Middle frontal gyrus (tissue), 1 donor: ENCODE measurements around the gene UBR2.
"Not testable (repeated sequence)": the region's sequence is repeated elsewhere in the genome, so short reads cannot be mapped to it uniquely, and the experiment has no call there.

ENCODE experiments used
- DNase-seq: peaks from one replicate; pipeline ENCODE4 v3.0.0-alpha.2; 2015; ENCODE audit warnings: low spot score; ENCODE audit errors: extremely low spot score

The UBR2 gene

GRCh38 chr6:42555477-42556457 is 8.1 kb upstream of the UBR2 start:
- DNase-seq, result no peak

DNA sequence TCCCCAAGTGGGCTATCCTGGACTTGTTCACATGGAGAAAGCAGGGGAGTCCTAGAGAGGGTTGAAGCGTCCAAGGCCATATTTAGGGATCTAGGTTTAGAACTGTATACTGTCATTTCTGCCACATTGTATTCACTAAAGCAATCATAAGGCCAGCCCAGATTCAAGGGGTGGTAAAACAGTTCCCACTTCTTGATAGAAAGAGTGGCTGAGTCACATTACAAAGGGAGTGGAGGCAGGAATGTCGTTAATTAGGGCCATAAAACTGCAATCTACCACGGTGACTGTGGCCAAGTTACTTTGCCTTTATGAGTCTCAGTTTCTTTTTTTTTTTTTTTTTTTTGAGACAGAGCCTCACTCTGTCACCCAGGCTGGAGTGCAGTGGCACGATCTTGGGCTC is 7.4 kb upstream of the UBR2 start:
- no peak for DNase-seq

GRCh38 chr6:42559276-42559675 is 4.6 kb upstream of the UBR2 start:
- DNase-seq, result not testable (repeated sequence)

- no peak for DNase-seq
Measured at GRCh38 chr6:42561986-42562385, 1.8 kb upstream of the UBR2 start.

DNA sequence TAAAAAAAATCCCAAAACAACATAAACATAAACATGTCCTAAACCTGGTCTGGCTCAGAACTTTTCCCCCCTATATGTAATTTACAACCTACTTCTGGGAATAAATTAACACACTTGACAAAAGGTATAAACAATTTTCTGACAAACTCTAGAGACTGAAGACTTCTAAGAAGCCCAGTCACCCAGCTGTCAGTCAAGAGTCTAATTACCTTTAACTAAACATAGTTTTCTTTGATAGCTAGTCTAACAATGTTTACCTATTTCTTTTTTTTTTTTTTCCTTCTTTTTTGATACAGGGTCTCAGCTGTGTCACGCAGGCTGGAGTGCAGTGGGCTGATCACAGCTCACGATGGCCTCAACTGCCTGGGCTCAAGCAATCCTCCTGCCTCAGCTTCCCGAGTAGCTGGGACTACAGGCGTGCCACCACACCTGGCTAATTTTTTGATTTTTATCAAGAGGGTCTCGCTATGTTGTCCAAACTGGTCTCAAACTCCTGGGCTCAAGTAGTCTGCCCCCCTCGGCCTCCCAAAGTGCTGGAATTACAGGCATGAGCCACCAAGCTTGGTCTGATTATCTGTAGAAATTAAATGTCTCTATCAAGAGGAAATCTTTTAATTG is 932 bp upstream of the UBR2 start:
- no peak for DNase-seq

DNA sequence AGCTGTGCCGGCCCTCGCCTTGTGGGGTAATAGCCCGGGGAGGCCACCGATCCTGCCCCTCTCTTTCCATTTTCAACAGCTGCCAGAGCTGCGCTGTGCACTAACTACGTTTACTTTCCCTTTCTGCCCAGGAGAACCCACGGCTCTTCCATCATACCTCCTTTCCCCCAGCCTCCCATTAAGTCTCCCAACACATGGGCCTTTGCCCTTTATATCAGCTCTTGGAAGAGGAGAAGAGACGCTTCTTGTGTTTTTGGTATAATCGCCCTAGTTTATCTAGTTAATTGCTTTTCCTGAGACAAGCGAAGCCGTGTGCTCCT is 637 bp downstream of the UBR2 start:
- no peak for DNase-seq

- no peak for DNase-seq
Measured at GRCh38 chr6:42565823-42566613, 2.2 kb downstream of the UBR2 start.

DNA sequence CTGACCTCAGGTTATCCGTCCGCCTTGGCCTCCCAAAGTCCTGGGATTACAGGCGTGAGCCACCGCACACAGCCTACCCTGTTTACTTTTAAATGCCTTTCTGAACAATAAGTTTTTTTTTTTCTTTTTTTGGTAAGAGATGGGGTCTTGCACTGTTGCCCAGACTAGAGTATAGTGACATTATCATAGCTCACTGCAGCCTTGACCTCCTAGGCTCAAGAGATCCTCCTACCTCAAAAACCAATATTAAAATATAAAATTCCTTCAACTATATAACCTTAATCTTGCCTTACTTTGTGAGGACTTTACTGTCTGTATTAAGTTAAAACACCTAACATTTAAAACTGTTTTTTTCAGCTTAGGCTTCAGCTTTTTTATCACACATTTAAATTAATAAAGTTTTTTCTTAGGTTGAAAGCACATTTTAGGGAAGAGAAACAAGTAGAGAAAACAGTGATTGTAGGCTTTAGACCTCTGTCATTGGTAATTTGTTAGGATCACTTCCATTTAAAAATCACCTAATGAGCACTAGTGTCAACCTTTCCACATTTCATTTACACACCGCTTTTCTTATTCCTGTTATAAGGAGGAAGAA is 2.9 kb downstream of the UBR2 start:
- no peak for DNase-seq

DNA sequence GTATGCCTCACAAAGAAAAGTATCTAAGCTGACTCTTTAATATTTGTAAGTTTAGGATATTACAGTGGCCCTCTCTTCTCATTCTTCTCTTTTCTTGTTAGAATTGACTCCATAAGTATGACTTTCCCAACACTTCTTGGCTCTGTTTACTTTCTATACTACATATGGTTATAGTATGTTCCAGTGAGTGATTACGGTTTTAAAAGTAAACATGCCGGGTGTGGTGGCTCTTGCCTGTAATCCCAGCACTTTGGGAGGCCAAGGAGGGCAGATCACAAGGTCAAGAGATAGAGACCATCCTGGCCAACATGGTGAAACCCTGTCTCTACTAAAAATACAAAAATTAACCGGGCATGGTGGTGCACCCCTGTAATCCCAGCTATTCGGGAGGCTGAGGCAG is 3.4 kb downstream of the UBR2 start:
- not testable (repeated sequence) for DNase-seq

DNA sequence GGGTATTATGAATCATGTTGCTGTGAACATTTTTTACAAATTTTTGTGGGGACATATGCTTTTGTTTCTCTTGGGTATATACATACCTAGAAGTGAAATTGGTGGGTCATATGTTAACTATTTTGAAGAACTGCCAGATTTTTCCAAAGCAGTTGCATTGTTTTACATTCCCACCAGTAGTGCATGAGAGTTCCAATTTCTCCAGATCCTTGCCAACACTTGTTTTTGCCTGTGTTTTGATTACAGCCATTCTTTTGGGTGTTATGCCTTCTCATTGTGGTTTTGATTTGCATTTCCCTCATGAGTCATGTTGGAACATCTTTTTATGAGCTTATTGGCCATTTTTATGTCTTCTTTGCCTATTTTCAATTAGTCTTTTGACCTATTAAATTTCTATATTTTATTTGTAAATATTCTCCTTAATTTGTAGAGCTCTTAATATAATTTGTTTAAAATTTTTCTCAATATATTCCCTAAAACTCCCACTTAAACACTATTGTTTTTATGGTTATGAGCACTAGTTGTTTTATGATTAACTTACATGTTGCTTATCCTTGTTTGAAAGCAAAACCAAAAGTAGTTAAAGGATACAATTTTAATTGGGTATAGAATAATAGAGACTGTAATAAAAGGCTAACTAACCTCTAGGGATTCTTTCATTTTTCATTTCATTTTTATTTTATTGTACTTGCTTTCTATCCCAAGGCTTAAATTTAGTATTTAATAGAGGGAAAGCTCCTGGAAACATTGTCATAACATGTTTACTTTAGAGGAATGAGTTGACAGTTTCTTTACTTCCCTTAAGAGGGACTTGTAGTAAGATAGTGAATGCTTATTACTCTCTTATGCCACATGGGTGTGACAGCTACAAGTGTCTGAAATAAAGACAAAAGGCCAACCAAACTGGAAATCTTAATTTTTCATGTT is 5.5 kb downstream of the UBR2 start:
- no peak for DNase-seq

DNA sequence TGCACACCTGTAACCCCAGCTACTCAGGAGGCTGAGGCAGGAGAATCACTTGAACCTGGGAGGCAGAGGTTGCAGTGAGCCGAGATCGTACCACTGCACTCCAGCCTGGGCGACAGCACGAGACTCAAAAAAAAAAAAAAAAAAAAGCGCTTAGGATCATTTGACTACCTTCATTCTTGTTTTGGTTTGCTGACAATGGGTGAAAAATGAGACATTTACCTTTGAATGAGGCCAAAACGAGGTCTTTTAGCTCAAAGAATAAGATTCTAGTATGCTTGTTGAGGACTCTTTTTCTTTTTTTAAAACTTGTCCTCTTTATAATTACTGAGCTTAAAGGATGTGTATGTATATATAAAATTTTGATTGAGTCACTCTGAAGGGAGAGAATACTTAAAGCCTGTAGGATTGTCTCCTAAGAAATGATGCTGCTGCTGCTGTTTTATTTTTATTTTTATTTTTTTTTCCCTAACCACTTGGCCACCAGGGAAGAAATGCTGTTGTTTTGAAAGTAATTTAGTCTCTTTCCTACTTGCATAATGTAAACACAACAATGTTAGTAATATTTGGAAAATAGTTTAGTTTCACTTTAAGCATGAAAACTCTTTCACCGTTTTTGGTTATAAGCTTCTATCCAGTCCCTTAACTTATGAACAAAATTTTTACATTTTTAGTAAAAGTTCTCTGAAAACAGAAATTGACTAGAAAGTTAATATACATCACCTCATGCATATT is 7.9 kb downstream of the UBR2 start:
- no peak for DNase-seq

- DNase-seq, result no peak
Measured at GRCh38 chr6:42572523-42572922, 8.7 kb downstream of the UBR2 start.

DNA sequence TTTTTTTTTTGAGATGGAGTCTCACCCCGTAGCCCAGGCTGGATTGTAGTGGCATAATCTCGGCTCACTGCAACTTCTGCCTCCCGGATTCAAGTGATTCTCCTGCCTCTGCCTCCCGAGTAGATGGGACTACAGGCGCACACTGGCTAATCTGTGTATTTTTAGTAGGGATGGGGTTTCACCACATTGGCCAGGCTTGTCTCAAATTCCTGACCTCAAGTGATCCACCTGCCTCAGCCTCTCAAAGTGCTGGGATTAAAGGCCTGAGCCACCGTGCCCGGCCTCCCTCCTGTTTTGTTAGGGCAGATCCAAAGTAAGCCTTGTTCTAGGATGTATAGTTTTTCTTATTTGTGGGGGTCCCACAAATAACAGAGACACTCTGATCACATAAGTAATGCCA is 12.7 kb downstream of the UBR2 start:
- DNase-seq, result not testable (repeated sequence)

DNA sequence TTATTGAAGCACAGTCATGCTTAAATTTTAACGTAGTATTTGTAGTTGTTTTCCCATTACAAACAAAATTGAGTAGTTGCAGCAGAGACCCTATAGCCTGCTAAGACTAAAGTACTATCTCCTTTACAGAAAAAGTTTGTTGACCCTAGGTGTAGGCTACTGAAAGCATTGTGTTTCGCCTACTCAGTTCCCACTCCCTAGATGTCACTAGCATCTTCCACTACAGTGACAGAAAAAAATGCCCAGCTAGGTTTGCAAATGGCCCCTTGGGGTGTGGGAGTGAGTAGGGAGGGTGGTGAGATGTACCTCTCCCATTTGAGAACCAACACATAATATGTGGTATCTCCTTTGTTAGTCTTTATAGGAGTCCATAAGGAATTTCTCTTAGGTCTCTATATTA is 34.5 kb downstream of the UBR2 start:
- no peak for DNase-seq

GRCh38 chr6:42599558-42599957 is 35.7 kb downstream of the UBR2 start:
- no peak for DNase-seq

DNA sequence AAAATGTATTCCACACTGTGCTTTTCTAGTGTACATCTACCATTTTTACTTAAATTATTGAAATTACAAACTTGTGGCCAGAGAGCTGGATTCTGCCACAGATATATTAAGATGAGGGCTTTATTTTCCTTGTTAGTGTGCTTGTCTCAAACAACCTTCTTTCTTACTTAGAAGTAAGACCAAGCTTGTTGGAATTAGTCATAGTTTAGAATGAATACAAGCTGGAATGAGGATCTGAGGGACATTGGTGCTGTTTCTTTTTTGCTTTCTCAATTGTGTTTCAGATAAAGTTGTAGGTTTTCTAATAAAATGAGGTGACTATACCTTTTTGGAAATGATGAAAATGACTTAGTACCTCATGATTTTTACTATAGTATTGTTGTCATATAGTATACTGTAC is 40.3 kb downstream of the UBR2 start:
- DNase-seq, result no peak

DNA sequence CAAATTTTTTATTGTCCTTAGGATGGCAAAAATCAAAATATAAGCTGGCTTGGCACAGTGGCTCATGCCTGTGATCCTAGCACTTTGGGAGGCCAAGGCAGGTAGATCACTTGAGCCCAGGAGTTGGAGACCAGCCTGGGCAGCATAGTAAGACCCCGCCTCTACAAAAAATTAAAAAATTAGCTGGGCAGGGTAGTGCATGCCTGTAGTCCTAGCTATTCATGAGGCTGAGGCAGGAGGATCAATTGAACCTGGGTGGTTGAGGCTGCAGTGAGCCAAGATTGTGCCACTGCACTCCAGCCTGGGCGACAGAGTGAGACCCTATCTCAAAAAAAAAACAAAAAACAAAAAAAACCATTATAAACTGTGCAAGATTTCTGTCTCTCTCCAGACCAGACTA is 40.9 kb downstream of the UBR2 start:
- not testable (repeated sequence) for DNase-seq

GRCh38 chr6:42610416-42610815 is 46.6 kb downstream of the UBR2 start:
- no peak for DNase-seq

- DNase-seq, result no peak
Measured at GRCh38 chr6:42615518-42615917, 51.7 kb downstream of the UBR2 start.

DNA sequence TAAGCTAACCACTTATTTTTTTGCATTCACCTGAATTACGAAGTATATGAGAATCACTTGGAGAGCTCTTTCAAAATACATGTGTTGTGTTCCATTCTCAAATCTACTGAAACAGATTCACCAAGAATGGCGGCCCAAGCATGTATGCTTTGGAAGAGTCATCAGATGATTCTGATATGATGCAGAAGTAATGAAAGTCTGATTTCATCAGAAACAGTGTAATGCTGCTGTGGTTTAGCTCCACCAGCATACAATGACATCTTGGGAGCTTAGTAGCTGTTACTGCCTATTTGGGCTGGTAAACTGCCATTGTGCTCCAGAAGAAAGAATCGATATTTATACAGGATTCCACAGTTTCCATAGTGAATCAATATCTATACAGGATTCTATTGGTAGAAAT is 52.9 kb downstream of the UBR2 start:
- no peak for DNase-seq
